ENCODE data around the gene HCFC1. TPM values are rescaled to one million over a fixed set of nuclear protein-coding genes. Genes with fewer than 3 reads are reported as not detected.

Gene HCFC1
- total and polyA plus RNA-seq, 9 of the 15 experiments (the other 6 are each of a cell fraction or from before 2014, with no cell fraction given): 2.8 to 133 (median 17.1) TPM

DNA sequence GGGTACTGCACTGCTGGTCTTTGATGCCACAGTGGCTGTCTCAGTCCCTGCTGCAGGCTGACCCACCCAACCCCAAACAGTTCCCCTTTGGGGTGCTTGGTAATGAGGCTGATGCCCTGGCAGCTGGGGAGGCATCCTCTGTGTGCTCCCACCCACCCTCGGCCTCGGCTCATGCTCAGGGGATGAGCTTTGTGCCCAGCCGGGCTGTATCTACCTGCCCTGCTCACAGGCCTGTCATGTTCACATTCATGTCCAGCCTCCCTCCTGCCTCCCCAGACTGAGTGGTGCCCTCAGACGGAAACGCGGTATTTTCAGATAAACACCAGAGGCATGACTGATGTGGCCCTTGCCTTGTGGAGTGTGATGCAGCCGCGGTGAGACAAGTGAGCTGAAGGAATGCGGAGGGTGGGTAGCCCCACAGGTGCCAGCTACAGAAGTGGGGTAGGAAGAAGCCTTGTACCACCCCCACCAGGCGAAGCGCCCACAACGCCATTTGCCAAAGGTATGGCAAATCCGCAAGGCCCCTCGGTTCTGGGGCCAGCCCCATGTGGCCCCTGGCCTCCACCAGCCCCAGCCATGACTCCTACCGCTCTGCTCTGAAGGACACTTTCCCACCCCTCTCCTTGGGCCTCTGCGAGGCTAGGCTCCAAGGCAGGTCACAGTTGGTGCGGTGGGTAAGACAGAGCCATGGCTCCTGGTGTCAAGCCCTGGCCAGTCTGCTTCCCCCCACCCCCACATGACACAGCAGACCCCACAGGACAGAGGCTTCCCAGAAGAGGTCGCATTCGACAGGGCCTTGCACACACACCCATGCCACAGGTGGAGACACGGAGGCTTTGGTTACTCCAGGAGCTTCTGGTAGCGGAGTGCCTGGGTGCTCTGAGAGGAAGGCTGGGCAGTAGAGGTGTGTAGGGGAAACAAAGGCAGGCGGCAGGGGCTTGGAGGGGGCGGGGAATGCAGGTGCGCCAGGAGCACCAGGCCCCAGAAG lies 25.4 kb downstream of the HCFC1 start:
- intact Hi-C loops (cut with micrococcal nuclease): loop anchor here (2.0 kb wide), 1 partner anchor 181 kb away; the partner anchor contains the start of gene PLXNB3
- FAIRE-seq: no peak
- no peak for TF ChIP-seq ZNF75A (CRISPR knock-in tag; IDR thresholded peaks at IDR 0.05)
- no peak for TF ChIP-seq MAFK (IDR thresholded peaks at IDR 0.05; ENCODE audit: low read length)
- TF ChIP-seq, protein P1, sequence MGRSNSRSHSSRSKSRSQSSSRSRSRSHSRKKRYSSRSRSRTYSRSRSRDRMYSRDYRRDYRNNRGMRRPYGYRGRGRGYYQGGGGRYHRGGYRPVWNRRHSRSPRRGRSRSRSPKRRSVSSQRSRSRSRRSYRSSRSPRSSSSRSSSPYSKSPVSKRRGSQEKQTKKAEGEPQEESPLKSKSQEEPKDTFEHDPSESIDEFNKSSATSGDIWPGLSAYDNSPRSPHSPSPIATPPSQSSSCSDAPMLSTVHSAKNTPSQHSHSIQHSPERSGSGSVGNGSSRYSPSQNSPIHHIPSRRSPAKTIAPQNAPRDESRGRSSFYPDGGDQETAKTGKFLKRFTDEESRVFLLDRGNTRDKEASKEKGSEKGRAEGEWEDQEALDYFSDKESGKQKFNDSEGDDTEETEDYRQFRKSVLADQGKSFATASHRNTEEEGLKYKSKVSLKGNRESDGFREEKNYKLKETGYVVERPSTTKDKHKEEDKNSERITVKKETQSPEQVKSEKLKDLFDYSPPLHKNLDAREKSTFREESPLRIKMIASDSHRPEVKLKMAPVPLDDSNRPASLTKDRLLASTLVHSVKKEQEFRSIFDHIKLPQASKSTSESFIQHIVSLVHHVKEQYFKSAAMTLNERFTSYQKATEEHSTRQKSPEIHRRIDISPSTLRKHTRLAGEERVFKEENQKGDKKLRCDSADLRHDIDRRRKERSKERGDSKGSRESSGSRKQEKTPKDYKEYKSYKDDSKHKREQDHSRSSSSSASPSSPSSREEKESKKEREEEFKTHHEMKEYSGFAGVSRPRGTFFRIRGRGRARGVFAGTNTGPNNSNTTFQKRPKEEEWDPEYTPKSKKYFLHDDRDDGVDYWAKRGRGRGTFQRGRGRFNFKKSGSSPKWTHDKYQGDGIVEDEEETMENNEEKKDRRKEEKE (IDR thresholded peaks at IDR 0.05; ENCODE audit: borderline replicate concordance in 1 of 2, control insufficient read depth in 1 of 2, low read depth in 2 of 2, low read length in 1 of 2): no peak
- TF ChIP-seq, protein P2, sequence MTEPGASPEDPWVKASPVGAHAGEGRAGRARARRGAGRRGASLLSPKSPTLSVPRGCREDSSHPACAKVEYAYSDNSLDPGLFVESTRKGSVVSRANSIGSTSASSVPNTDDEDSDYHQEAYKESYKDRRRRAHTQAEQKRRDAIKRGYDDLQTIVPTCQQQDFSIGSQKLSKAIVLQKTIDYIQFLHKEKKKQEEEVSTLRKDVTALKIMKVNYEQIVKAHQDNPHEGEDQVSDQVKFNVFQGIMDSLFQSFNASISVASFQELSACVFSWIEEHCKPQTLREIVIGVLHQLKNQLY (CRISPR knock-in tag; conservative IDR thresholded peaks at IDR 0.05): no peak
- peak; percentile 21; the same call in 1 of the 2 replicates for TF ChIP-seq POLR2AphosphoS5 (IDR thresholded peaks at IDR 0.05; ENCODE audit: control insufficient read depth, insufficient read depth, low read depth, low read length)
- no peak for TF ChIP-seq BRD9 (IDR thresholded peaks at IDR 0.05; ENCODE audit: low read depth, partially characterized antibody)
- no peak for TF ChIP-seq NONO (IDR thresholded peaks at IDR 0.05; ENCODE audit: low read depth in 2 of 2, low read length in 1 of 2)
- peak; percentile 71 for TF ChIP-seq POLR2G (IDR thresholded peaks at IDR 0.05; ENCODE audit: low read depth, low read length)
- TF ChIP-seq, protein P3, sequence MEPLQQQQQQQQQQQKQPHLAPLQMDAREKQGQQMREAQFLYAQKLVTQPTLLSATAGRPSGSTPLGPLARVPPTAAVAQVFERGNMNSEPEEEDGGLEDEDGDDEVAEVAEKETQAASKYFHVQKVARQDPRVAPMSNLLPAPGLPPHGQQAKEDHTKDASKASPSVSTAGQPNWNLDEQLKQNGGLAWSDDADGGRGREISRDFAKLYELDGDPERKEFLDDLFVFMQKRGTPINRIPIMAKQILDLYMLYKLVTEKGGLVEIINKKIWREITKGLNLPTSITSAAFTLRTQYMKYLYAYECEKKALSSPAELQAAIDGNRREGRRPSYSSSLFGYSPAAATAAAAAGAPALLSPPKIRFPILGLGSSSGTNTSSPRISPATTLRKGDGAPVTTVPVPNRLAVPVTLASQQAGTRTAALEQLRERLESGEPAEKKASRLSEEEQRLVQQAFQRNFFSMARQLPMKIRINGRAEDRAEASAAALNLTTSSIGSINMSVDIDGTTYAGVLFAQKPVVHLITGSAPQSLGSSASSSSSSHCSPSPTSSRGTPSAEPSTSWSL (CRISPR knock-in tag; IDR thresholded peaks at IDR 0.05; ENCODE audit: borderline replicate concordance): no peak
- TF ChIP-seq YY1 (IDR thresholded peaks at IDR 0.05; ENCODE audit: borderline replicate concordance in 1 of 3, control insufficient read depth in 1 of 3, extremely low read depth in 1 of 3, insufficient read depth in 3 of 3, insufficient read length in 1 of 3, insufficient replicate concordance in 2 of 3, low read depth in 1 of 3, low read length in 2 of 3): no peak

More for the DNA sequence above, 25.4 kb downstream of the HCFC1 start:
- BruUV-seq (replicated peaks): no TSS peak
- DNase-seq (ENCODE audit: extremely low read depth in 1 of 4, low spot score in 3 of 4) (no peak), ATAC-seq (no peak)
- no peak overlapping the region for H3K4me2 ChIP-seq (ENCODE audit: insufficient read depth, low read length)
- H3K4me1 ChIP-seq (replicated peaks in 1 of 2; ENCODE audit: control insufficient read depth in 2 of 2, insufficient read depth in 2 of 2, low read length in 2 of 2): peaks cover 14 to 78% of the 10 kb centered on the region in 2 experiments
- no peaks in the 10 kb centered on the region for H3K9me3 ChIP-seq (replicated peaks; ENCODE audit: control insufficient read depth, insufficient read depth, low read depth, low read length)
- peaks cover 7% of the 10 kb centered on the region; the same call in 2 of the 3 replicates for H3K79me2 ChIP-seq (ENCODE audit: control insufficient read depth, insufficient read depth, low read length)
- H3K36me3 ChIP-seq (ENCODE audit: control insufficient read depth, insufficient read depth, low read length): peaks cover 42% of the 10 kb centered on the region; the same call in 2 of the 3 replicates
- no peaks in the 10 kb centered on the region for H3K9me1 ChIP-seq (ENCODE audit: control insufficient read depth, insufficient read depth, low read length)
- no peak overlapping the region for H3K27ac ChIP-seq (ENCODE audit: extremely low read depth, low read depth, low read length)
- CTCF ChIA-PET (ENCODE audit: low intra/inter-chr PET ratio): interaction anchor here (1.0 to 1.2 kb wide), 2 partner anchors 74 to 1004 kb away, joined by 5 to 6 read pairs; no protein-coding TSS in a partner anchor
- H2AFZ ChIP-seq (ENCODE audit: low read depth, low read length): no peak overlapping the region
- H3K4me3 ChIP-seq: no peak overlapping the region
- no peaks in the 10 kb centered on the region for H4K20me1 ChIP-seq (replicated peaks; ENCODE audit: control insufficient read depth, insufficient read depth, low read length)
- in situ Hi-C loops (cut with MboI): no loop called here
- POLR2A ChIA-PET: interaction anchor here (0.7 to 2.0 kb wide), 8 partner anchors 10 to 72 kb away, joined by 3 to 17 read pairs (median 4); partner anchors contain the start of gene TMEM187
- H3K9ac ChIP-seq (ENCODE audit: insufficient read depth in 1 of 2, low read depth in 2 of 2, low read length in 2 of 2): peak overlapping the region in 1 of 2 experiments; percentile 75; a peak in 2 of 4 replicates
- 86% methylated on average over 13 of the region's 24 CpGs for WGBS (ENCODE audit: insufficient coverage, low coverage, missing lambda C conversion rate)
- H3K27me3 ChIP-seq (ENCODE audit: control insufficient read depth in 2 of 2, insufficient read depth in 2 of 2, low read length in 2 of 2): no peaks in the 10 kb centered on the region
